Ovary (tissue), 3 donors: ENCODE measurements around the gene TDRD3.

Experiments
- CTCF ChIP-seq, 3 donors: fragments of 450-650 bp in 2 of 3; fragments of 200-600 bp in 1 of 3; IDR thresholded peaks; one replicate each; pipeline versions ENCODE4 v1.5.1 to v1.8.0; 2016 to 2022; ENCODE audit warnings: antibody characterized with exemption in 3 of 3, mild to moderate bottlenecking in 1 of 3
- EP300 ChIP-seq: sonication (generic); formaldehyde crosslinking; IDR thresholded peaks from one replicate; pipeline ENCODE4 v1.6.1; 2017; ENCODE audit warnings: antibody characterized with exemption
- POLR2A ChIP-seq: fragments of 450-650 bp; IDR thresholded peaks from one replicate; pipeline ENCODE4 v1.6.1; 2017; ENCODE audit warnings: antibody characterized with exemption, mild to moderate bottlenecking, moderate library complexity
- donor health status: DM: no; HTN: no; CAD: no.

- TF ChIP-seq CTCF (IDR thresholded peaks at IDR 0.05) (no peak), POLR2A (no peak), EP300 (no peak)
These were observed 187.1 kb downstream of the TDRD3 start for GRCh38 chr13:60583911-60584753.
